Neural progenitor cell (in vitro differentiated cells): ENCODE data around the gene TNFRSF8.

Source experiments
- CTCF ChIP-seq: fragments of 200-600 bp; sonication (generic); IDR thresholded peaks from 2 replicates; pipeline ENCODE4 v1.5.1; 2017; ENCODE audit warnings: antibody characterized with exemption, mild to moderate bottlenecking
- EZH2phosphoT487 ChIP-seq: fragments of 200-600 bp; sonication (generic); IDR thresholded peaks from 2 replicates; pipeline ENCODE4 v1.6.1; 2017; ENCODE audit warnings: antibody characterized with exemption

GRCh38 chr1:12146343-12147112 is 83.4 kb downstream of the TNFRSF8 start:
- TF ChIP-seq CTCF: no peak
- no peak for TF ChIP-seq EZH2phosphoT487
